GM23338 (cell line): Measurements from ENCODE around the gene TAF1B. TPM values are rescaled to one million over a fixed set of nuclear protein-coding genes. Genes with fewer than 3 reads are reported as not detected.

Experiments
- ATAC-seq: fragments of 200-7000 bp; cut with Tn5 transposase; 3 replicates; pipeline ENCODE4 v1.9.1; 2020
- DNase-seq: peaks from one replicate; pipeline ENCODE4 v3.0.0-alpha.2; 2015; ENCODE audit warnings: low spot score
- H2AFZ ChIP-seq: fragments of 200-600 bp; sonication (generic); 2 replicates; pipeline ENCODE4 v1.8.0; 2016; ENCODE audit warnings: antibody characterized with exemption, mild to moderate bottlenecking, moderate library complexity
- H3F3A ChIP-seq: fragments of 200-600 bp; sonication (generic); replicated peaks from 2 replicates; pipeline ENCODE4 v1.8.0; 2017; ENCODE audit warnings: antibody characterized with exemption, mixed run types, low read depth
- H3K27ac ChIP-seq: fragments of 200-600 bp; sonication (generic); 2 replicates; pipeline ENCODE4 v1.6.1; 2016; ENCODE audit warnings: low read depth
- H3K27me3 ChIP-seq: fragments of 200-600 bp; sonication (generic); 2 replicates; pipeline ENCODE4 v1.8.0; 2016; ENCODE audit warnings: mild to moderate bottlenecking, mixed run types, moderate library complexity; ENCODE audit not compliant: insufficient read depth
- H3K36me3 ChIP-seq: fragments of 200-600 bp; sonication (generic); 2 replicates; pipeline ENCODE4 v1.8.0; 2016; ENCODE audit warnings: mild to moderate bottlenecking; ENCODE audit not compliant: insufficient read depth
- H3K4me1 ChIP-seq: fragments of 200-600 bp; sonication (generic); 2 replicates; pipeline ENCODE4 v1.8.0; 2016; ENCODE audit warnings: mild to moderate bottlenecking, moderate library complexity; ENCODE audit not compliant: insufficient read depth
- H3K4me2 ChIP-seq: fragments of 200-600 bp; sonication (generic); 2 replicates; pipeline ENCODE4 v1.7.1; 2017; ENCODE audit warnings: mixed run types
- H3K4me3 ChIP-seq: fragments of 200-600 bp; sonication (generic); 2 replicates; pipeline ENCODE4 v1.6.1; 2016; ENCODE audit warnings: mixed run types
- H3K79me2 ChIP-seq: fragments of 200-600 bp; sonication (generic); replicated peaks from 2 replicates; pipeline ENCODE4 v1.8.0; 2017; ENCODE audit warnings: mild to moderate bottlenecking; ENCODE audit not compliant: insufficient read depth
- H3K9me2 ChIP-seq: fragments of 200-600 bp; sonication (generic); 2 replicates; pipeline ENCODE4 v1.8.0; 2017; ENCODE audit not compliant: insufficient read depth
- H4K20me1 ChIP-seq: fragments of 200-600 bp; sonication (generic); replicated peaks from 2 replicates; pipeline ENCODE4 v1.8.0; 2017; ENCODE audit warnings: mild to moderate bottlenecking; ENCODE audit not compliant: insufficient read depth
- H3K27ac Mint-ChIP-seq: 2 replicates; pipeline ENCODE4 v1.8.0; 2020; ENCODE audit warnings: inconsistent platforms, mild to moderate bottlenecking, moderate library complexity, mixed read lengths
- H3K27me3 Mint-ChIP-seq: 3 replicates; pipeline ENCODE4 v1.8.0; 2022; ENCODE audit warnings: low read depth, mild to moderate bottlenecking, moderate library complexity, mixed read lengths, inconsistent platforms; ENCODE audit not compliant: insufficient read depth, poor library complexity
- H3K36me3 Mint-ChIP-seq: 3 replicates; pipeline ENCODE4 v1.8.0; 2021; ENCODE audit warnings: low read depth, mild to moderate bottlenecking, inconsistent platforms, moderate library complexity, mixed read lengths
- H3K4me1 Mint-ChIP-seq: 3 replicates; pipeline ENCODE4 v1.8.0; 2020; ENCODE audit warnings: mild to moderate bottlenecking, inconsistent platforms, mixed read lengths
- H3K4me3 Mint-ChIP-seq: 3 replicates; pipeline ENCODE4 v1.8.0; 2021; ENCODE audit warnings: moderate library complexity, mild to moderate bottlenecking, inconsistent platforms, mixed read lengths
- H3K9me3 Mint-ChIP-seq: 3 replicates; pipeline ENCODE4 v1.8.0; 2020; ENCODE audit warnings: moderate library complexity, mild to moderate bottlenecking, inconsistent platforms, mixed read lengths
- CREB1 ChIP-seq: fragments of 250-450 bp; sonication (Bioruptor Pico); IDR thresholded peaks from 2 replicates; pipeline ENCODE4 v1.5.0; 2020; ENCODE audit warnings: low read depth, mild to moderate bottlenecking, moderate library complexity
- CTCF ChIP-seq, 2 experiments: fragments of 200-600 bp in 1 of 2; sonication (generic) in 1 of 2; conservative IDR thresholded peaks; 2 replicates each; pipeline versions ENCODE4 v1.5.1 to v1.6.1; 2016 to 2017; ENCODE audit warnings: antibody characterized with exemption in 2 of 2, low read depth in 2 of 2, mild to moderate bottlenecking in 2 of 2, moderate library complexity in 1 of 2
- ETS1 ChIP-seq: IDR thresholded peaks from 2 replicates; pipeline ENCODE4 v1.6.1; 2016; ENCODE audit warnings: antibody characterized with exemption
- EZH2 ChIP-seq: fragments of 200-600 bp; sonication (generic); IDR thresholded peaks from one replicate; pipeline ENCODE4 v1.8.0; 2017; ENCODE audit warnings: antibody characterized with exemption, mild to moderate bottlenecking, low read depth; ENCODE audit not compliant: unreplicated experiment
- JUNB ChIP-seq: IDR thresholded peaks from one replicate; pipeline ENCODE4 v1.6.1; 2016; ENCODE audit warnings: antibody characterized with exemption; ENCODE audit not compliant: unreplicated experiment
- NANOG ChIP-seq: IDR thresholded peaks from 2 replicates; pipeline ENCODE4 v1.6.1; 2016; ENCODE audit warnings: antibody characterized with exemption, borderline replicate concordance
- POLR2AphosphoS5 ChIP-seq: IDR thresholded peaks from 2 replicates; pipeline ENCODE4 v1.6.1; 2016; ENCODE audit warnings: antibody characterized with exemption, low read depth
- REST ChIP-seq: IDR thresholded peaks from one replicate; pipeline ENCODE4 v1.6.1; 2018; ENCODE audit warnings: antibody characterized with exemption; ENCODE audit not compliant: unreplicated experiment
- STAT1 ChIP-seq: IDR thresholded peaks from one replicate; pipeline ENCODE4 v1.6.1; 2016; ENCODE audit warnings: antibody characterized with exemption; ENCODE audit not compliant: unreplicated experiment
- ZNF331 ChIP-seq: fragments of 250-450 bp; sonication (Bioruptor Pico); IDR thresholded peaks from 2 replicates; pipeline ENCODE4 v1.5.0; 2020; ENCODE audit warnings: low read depth, mild to moderate bottlenecking, moderate library complexity
- ZNF462 ChIP-seq: fragments of 250-450 bp; sonication (Bioruptor Pico); IDR thresholded peaks from 2 replicates; pipeline ENCODE4 v1.5.0; 2020; ENCODE audit warnings: mild to moderate bottlenecking, moderate library complexity
- polyA plus RNA-seq: library from polyadenylated mRNA; unstranded; fragments of >200 nt; fragmentation: Nextera tagmentation; extraction: Ambion mirVana; gene quantifications from 2 replicates; pipeline ENCODE4 v1.2.1, GENCODE V29; 2016
- total RNA-seq: library from RNA; depleted of rRNA; stranded (reverse); fragments of >200 nt; shearing (Covaris generic); gene quantifications from 2 replicates; pipeline ENCODE4 v1.2.3, GENCODE V29; 2014

Gene TAF1B
- total and polyA plus RNA-seq, 2 experiments from 2014 or later = 22.2 to 28.9 TPM

GRCh38 chr2:9873337-9873736 lies 30.1 kb downstream of the TAF1B start:
- H3K4me1 ChIP-seq = 0 out of 2 replicates have a peak, but pooled peaks cover 14% of the 10 kb centered on the region
- peaks cover 39% of the 10 kb centered on the region for H3K36me3 Mint-ChIP-seq
- no peaks in the 10 kb centered on the region for H3F3A ChIP-seq
- no peaks in the 10 kb centered on the region for H3K79me2 ChIP-seq
- peaks cover 7% of the 10 kb centered on the region for H3K4me1 Mint-ChIP-seq
- H4K20me1 ChIP-seq = peaks cover 6% of the 10 kb centered on the region; the same call in 1 of the 2 replicates
- no peak overlapping the region for H3K4me3 ChIP-seq
- no peak overlapping the region for H3K4me2 ChIP-seq
- H3K9me3 Mint-ChIP-seq = no peaks in the 10 kb centered on the region
- no peak overlapping the region for H3K27ac ChIP-seq
- H3K36me3 ChIP-seq = peaks cover 16% of the 10 kb centered on the region
- H2AFZ ChIP-seq = no peak overlapping the region
- TF ChIP-seq ZNF331 (CRISPR knock-in tag) = no peak
- no peak for TF ChIP-seq NANOG
- no peak for TF ChIP-seq JUNB
- TF ChIP-seq CTCF (conservative IDR thresholded peaks at IDR 0.05; ENCODE audit: low read depth in 2 of 2) = no peak
- no peak for TF ChIP-seq STAT1
- no peak for TF ChIP-seq CREB1 (CRISPR knock-in tag)
- TF ChIP-seq ZNF462 (CRISPR knock-in tag) = no peak
- TF ChIP-seq REST = no peak
- no peak for TF ChIP-seq ETS1
- no peak for TF ChIP-seq POLR2AphosphoS5
- no peak for TF ChIP-seq EZH2
- H3K27me3 Mint-ChIP-seq = no peaks in the 10 kb centered on the region
- no peaks in the 10 kb centered on the region for H3K27me3 ChIP-seq
- DNase-seq = no peak
- H3K27ac Mint-ChIP-seq = no peak overlapping the region
- no peak for ATAC-seq
- no peak overlapping the region for H3K4me3 Mint-ChIP-seq
- no peaks in the 10 kb centered on the region for H3K9me2 ChIP-seq
